Activated T-helper 2 cell treated with anti-CD3 and anti-CD28 coated beads, Interferon-gamma antibody, Interleukin-2, Interleukin-4, amounts not matched to agents 10 μg/mL and 5 μg/mL and 100 μg/mL, durations not matched to agents 14 hours and 24 hours and 36 hours (primary cell): ENCODE results near the gene FOXI1. TPM values are rescaled to one million over a fixed set of nuclear protein-coding genes. Genes with fewer than 3 reads are reported as not detected.
"Not testable (repeated sequence)": the region's sequence is repeated elsewhere in the genome, so short reads cannot be mapped to it uniquely, and the experiment has no call there.

Source experiments
- DNase-seq: peaks from one replicate; pipeline ENCODE4 v3.0.0; 2021; ENCODE audit warnings: low spot score
- H3K27ac Mint-ChIP-seq: one replicate; pipeline ENCODE4 v1.8.0; 2021; ENCODE audit warnings: mixed read lengths
- H3K27me3 Mint-ChIP-seq: one replicate; pipeline ENCODE4 v1.8.0; 2021; ENCODE audit warnings: low read depth, mixed read lengths
- H3K36me3 Mint-ChIP-seq: one replicate; pipeline ENCODE4 v1.8.0; 2021; ENCODE audit warnings: low read depth, mixed read lengths
- H3K4me1 Mint-ChIP-seq: one replicate; pipeline ENCODE4 v1.8.0; 2021; ENCODE audit warnings: low read depth, mixed read lengths
- H3K4me3 Mint-ChIP-seq: one replicate; pipeline ENCODE4 v1.8.0; 2021; ENCODE audit warnings: low read depth, mild to moderate bottlenecking, moderate library complexity, mixed read lengths
- H3K9me3 Mint-ChIP-seq: one replicate; pipeline ENCODE4 v1.8.0; 2021; ENCODE audit warnings: mixed read lengths
- intact Hi-C: fragments of 100-400 bp; cut with micrococcal nuclease; formaldehyde crosslinking; loops from one replicate; pipeline ENCODE4 v1.15.1; 2023
- total RNA-seq: library from RNA; stranded (reverse); gene quantifications from 2 replicates; pipeline ENCODE4 v1.2.3, GENCODE V29; 2022

FOXI1 gene
- total RNA-seq, 1 donor from 2014 or later = not detected

DNA sequence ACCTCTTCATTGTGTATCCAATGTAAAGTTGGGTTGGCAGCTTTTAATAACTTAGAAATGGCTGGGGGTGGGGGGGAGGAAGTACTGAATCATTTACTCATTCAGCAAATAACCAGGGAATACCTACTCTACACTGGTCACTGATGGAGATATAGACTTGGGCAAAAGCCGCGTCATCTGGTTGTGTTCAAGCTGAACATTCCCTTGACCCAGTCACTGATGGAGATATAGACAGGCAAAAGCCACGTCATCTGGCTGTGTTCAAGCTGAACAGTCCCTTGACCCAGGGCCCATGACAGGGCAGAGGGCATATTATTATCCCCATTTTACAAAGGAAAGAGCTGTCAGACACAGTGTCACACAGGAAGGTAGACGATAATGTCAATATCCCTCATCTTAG, 32.6 kb downstream of the FOXI1 start:
- H3K27ac Mint-ChIP-seq = no peak overlapping the region
- H3K9me3 Mint-ChIP-seq = no peaks in the 10 kb centered on the region
- H3K36me3 Mint-ChIP-seq = no peaks in the 10 kb centered on the region
- H3K4me3 Mint-ChIP-seq = no peak overlapping the region
- intact Hi-C loops = no loop called here
- no peaks in the 10 kb centered on the region for H3K4me1 Mint-ChIP-seq
- DNase-seq = no peak
- peaks cover 16% of the 10 kb centered on the region for H3K27me3 Mint-ChIP-seq

GRCh38 chr5:170139786-170140335, 34.2 kb downstream of the FOXI1 start:
- Mint-ChIP-seq H3K27ac (no peak overlapping the region), H3K9me3 (no peaks in the 10 kb centered on the region), H3K36me3 (no peaks in the 10 kb centered on the region), H3K4me1 (no peaks in the 10 kb centered on the region), H3K27me3 (peaks cover 5% of the 10 kb centered on the region), H3K4me3 (no peak overlapping the region)
- intact Hi-C loops = no loop called here
- DNase-seq = no peak

DNA sequence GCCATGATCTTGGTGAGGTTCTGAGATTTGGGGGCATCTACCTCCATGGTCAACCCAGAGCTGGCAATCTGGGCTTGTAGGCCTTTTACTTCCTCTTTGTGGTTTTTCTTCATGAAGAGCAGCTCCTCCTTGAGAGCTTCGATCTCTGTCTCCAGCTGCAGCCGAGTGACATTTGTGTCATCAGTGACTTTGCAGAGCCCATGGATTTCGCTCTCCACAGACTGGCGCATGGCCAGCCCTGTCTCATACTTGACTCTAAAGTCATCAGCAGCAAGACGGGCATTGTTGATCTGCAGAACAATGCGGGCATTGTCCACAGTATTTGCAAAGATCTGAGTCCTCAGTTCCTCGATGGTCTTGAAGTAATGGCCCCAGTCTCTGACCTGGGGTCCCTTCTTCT, 35.5 kb downstream of the FOXI1 start:
- H3K9me3 Mint-ChIP-seq, H3K4me3 Mint-ChIP-seq, DNase-seq, H3K27ac Mint-ChIP-seq, H3K4me1 Mint-ChIP-seq, H3K36me3 Mint-ChIP-seq, H3K27me3 Mint-ChIP-seq, intact Hi-C loops: not testable (repeated sequence)

GRCh38 chr5:170141636-170142035, 35.9 kb downstream of the FOXI1 start:
- Mint-ChIP-seq H3K4me1 (no peaks in the 10 kb centered on the region), H3K4me3 (no peak overlapping the region), H3K27me3 (no peaks in the 10 kb centered on the region), H3K9me3 (no peaks in the 10 kb centered on the region), H3K27ac (no peak overlapping the region), H3K36me3 (no peaks in the 10 kb centered on the region)
- DNase-seq = no peak
- intact Hi-C loops = no loop called here

DNA sequence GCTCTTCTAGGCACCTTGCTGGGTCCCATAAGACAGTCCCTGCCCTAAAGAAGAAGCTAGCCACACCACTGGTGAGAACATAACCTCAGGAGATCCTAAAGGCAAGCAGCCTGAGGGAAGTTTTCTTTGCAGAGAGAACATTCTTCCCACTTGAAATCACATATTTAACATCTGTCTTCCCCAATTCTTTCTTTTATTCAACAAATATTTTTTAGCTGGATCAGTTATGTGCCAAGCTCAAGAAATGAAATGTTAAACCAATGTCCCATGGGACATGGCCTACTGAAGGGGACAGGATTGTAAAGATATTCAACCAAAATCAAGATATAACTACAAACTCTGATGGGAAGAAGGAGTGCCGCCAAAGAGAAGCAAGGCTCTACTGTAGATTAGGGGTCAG, 36.5 kb downstream of the FOXI1 start:
- intact Hi-C loops = no loop called here
- Mint-ChIP-seq H3K36me3 (no peaks in the 10 kb centered on the region), H3K27me3 (no peaks in the 10 kb centered on the region), H3K4me1 (no peaks in the 10 kb centered on the region), H3K27ac (no peak overlapping the region), H3K9me3 (no peaks in the 10 kb centered on the region), H3K4me3 (no peak overlapping the region)
- DNase-seq = no peak

- H3K4me1 Mint-ChIP-seq = no peaks in the 10 kb centered on the region
- no peaks in the 10 kb centered on the region for H3K27me3 Mint-ChIP-seq
- no peaks in the 10 kb centered on the region for H3K36me3 Mint-ChIP-seq
- H3K27ac Mint-ChIP-seq = no peak overlapping the region
- no peak overlapping the region for H3K4me3 Mint-ChIP-seq
- intact Hi-C loops = no loop called here
- H3K9me3 Mint-ChIP-seq = no peaks in the 10 kb centered on the region
- DNase-seq = no peak
Measured at GRCh38 chr5:170143091-170143490, 37.4 kb downstream of the FOXI1 start.

DNA sequence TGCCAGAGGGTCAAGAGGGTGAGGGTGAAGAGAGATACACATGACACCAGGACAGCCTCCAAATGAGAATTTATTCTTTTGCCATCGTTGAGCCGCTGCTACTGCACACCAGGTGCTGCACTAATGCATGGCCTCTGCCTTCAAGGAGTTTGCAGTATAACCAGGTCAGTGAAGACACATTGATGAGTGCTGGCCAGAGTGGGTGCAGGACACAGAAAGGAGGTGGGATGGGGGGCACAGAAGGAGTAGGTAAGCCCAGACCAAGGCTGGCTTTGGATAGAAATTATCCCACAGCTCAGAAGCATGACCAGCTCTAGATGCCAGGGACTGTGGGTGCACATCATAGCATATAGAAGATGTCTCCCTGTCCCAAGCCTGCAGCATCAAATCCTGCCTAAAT, 38.0 kb downstream of the FOXI1 start:
- H3K9me3 Mint-ChIP-seq = no peaks in the 10 kb centered on the region
- no peaks in the 10 kb centered on the region for H3K36me3 Mint-ChIP-seq
- no peak for DNase-seq
- H3K27me3 Mint-ChIP-seq = no peaks in the 10 kb centered on the region
- intact Hi-C loops = no loop called here
- no peaks in the 10 kb centered on the region for H3K4me1 Mint-ChIP-seq
- no peak overlapping the region for H3K4me3 Mint-ChIP-seq
- H3K27ac Mint-ChIP-seq = no peak overlapping the region

DNA sequence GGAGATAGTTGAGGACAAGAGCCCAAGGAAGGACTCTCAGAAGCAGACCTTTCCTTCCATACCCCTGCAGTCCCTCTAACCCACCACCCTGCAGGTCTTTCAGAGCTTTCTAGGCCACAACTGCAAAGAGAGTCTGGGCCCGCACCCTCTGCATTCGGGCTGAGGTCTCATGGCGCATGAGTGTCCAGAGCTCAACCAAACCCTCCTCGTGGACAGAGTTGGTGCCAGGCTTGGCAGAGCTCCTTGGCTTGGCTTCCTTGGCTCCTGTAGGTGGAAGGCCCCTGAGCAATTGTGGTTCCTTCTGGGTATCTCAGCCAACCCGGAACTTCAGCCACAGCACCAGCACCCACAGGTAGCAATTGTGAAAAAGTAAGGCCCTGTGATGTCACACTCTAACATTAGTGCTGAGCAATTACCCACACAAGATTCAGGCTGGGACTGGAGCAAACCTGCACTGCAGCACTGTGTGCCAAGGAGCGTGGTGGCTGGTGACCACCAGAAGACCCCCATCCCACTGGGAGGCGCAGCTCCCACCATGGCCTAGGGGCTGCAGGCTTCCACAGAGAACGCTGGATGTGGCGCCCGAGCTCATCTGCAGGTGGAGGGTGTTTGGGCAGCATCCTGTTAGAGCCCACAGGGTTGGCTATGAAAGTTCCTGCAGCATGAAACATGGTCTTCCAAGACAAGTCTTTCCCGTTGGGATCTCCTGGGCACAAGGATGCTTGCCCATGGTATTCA, 38.8 kb downstream of the FOXI1 start:
- H3K9me3 Mint-ChIP-seq = no peaks in the 10 kb centered on the region
- H3K27me3 Mint-ChIP-seq = no peaks in the 10 kb centered on the region
- no peak overlapping the region for H3K4me3 Mint-ChIP-seq
- no peaks in the 10 kb centered on the region for H3K4me1 Mint-ChIP-seq
- no peak for DNase-seq
- H3K36me3 Mint-ChIP-seq = no peaks in the 10 kb centered on the region
- no peak overlapping the region for H3K27ac Mint-ChIP-seq
- intact Hi-C loops = no loop called here

DNA sequence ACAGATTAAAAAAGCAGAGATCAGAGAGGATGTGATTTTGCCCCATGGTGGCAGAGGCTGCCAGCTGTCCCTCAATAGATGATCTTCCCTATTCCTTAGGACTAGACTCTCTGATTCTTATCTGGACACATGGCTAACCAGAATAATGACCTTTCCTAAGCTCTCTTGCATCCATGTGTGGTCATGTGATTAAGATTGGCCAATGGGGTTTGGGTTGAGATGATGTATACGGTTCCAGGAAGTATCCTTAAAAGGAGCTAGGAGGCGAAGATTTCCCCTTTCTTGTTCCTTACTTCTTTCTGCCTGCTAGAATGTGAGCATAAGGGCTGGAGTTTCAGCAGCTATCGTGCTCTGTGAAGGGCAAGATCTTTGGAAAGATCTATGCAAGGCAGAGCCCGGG, 39.8 kb downstream of the FOXI1 start:
- Mint-ChIP-seq H3K9me3 (no peaks in the 10 kb centered on the region), H3K27me3 (no peaks in the 10 kb centered on the region), H3K4me1 (no peaks in the 10 kb centered on the region), H3K4me3 (no peak overlapping the region), H3K36me3 (no peaks in the 10 kb centered on the region), H3K27ac (no peak overlapping the region)
- no peak for DNase-seq
- intact Hi-C loops = no loop called here

DNA sequence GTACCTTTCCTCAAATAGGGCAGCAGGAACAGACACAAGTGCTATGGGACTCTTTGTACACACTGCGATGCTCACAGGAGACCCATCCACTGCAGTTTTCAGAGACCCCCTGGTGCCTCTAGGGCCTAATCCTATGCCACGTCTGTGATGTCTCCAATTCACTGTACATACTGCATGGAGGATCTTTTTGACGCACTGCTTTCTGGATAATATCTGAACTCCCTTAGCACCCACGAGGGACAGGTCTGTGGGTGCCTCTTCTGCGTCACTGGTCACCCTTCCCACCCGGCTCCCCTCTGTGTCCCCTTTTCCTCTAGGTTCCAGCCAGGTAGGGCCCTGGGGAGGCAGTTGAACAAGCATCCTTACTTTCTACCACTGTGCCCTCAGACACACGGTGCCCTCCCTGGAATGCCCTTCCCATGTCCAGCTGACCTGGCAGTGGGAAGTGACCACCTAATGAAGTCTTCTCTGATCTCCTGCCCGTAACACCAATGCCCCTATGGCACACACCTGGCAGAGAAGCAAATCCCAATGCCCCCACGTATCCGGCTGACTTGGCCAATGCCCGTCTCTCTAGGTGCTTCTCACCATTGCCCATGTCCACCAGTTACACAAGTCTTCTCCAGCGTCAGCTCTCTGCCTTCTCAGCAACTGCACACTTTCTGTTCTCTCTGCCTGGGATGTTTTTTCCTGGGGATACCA, 41.5 kb downstream of the FOXI1 start:
- Mint-ChIP-seq H3K27me3 (no peaks in the 10 kb centered on the region), H3K27ac (no peak overlapping the region), H3K9me3 (no peaks in the 10 kb centered on the region), H3K4me1 (no peaks in the 10 kb centered on the region), H3K36me3 (no peaks in the 10 kb centered on the region), H3K4me3 (no peak overlapping the region)
- intact Hi-C loops = no loop called here
- no peak for DNase-seq

GRCh38 chr5:170147753-170148264, 42.1 kb downstream of the FOXI1 start:
- H3K36me3 Mint-ChIP-seq = no peaks in the 10 kb centered on the region
- intact Hi-C loops = no loop called here
- no peak overlapping the region for H3K4me3 Mint-ChIP-seq
- no peaks in the 10 kb centered on the region for H3K4me1 Mint-ChIP-seq
- H3K27me3 Mint-ChIP-seq = no peaks in the 10 kb centered on the region
- no peak overlapping the region for H3K27ac Mint-ChIP-seq
- H3K9me3 Mint-ChIP-seq = no peaks in the 10 kb centered on the region
- no peak for DNase-seq

GRCh38 chr5:170148430-170149205, 42.9 kb downstream of the FOXI1 start:
- DNase-seq = no peak
- Mint-ChIP-seq H3K27me3 (no peaks in the 10 kb centered on the region), H3K4me3 (no peak overlapping the region), H3K9me3 (no peaks in the 10 kb centered on the region), H3K4me1 (no peaks in the 10 kb centered on the region), H3K27ac (no peak overlapping the region), H3K36me3 (no peaks in the 10 kb centered on the region)
- intact Hi-C loops = no loop called here

- no peaks in the 10 kb centered on the region for H3K27me3 Mint-ChIP-seq
Measured at GRCh38 chr5:170149206-170149515, 43.5 kb downstream of the FOXI1 start.

More at GRCh38 chr5:170149206-170149515, 43.5 kb downstream of the FOXI1 start:
- Mint-ChIP-seq H3K9me3 (no peaks in the 10 kb centered on the region), H3K4me3 (no peak overlapping the region), H3K4me1 (no peaks in the 10 kb centered on the region), H3K27ac (no peak overlapping the region), H3K36me3 (no peaks in the 10 kb centered on the region)
- intact Hi-C loops = no loop called here
- DNase-seq = no peak
